Measurements from ENCODE around the gene BTBD16. TPM values are rescaled to one million over a fixed set of nuclear protein-coding genes. Genes with fewer than 3 reads are reported as not detected.

Gene BTBD16
- total RNA-seq, 3 donors from 2014 or later, result 0.29 TPM; not detected in 2

GRCh38 chr10:122264931-122265330 is 6.2 kb upstream of the BTBD16 start:
- TF ChIP-seq POLR2A (IDR thresholded peaks at IDR 0.05) (no peak), POLR2AphosphoS5 (IDR thresholded peaks at IDR 0.05) (no peak), CTCF (IDR thresholded peaks at IDR 0.05) (no peak)
- Histone ChIP-seq H3K36me3 (no peaks in the 10 kb centered on the region), H3K27me3 (no peaks in the 10 kb centered on the region), H3K9me3 (peaks cover 0 to 5% of the 10 kb centered on the region in 2 donors), H3K4me3 (no peak overlapping the region), H3K4me1 (no peaks in the 10 kb centered on the region), H3K27ac (no peak overlapping the region)
- DNase-seq (ENCODE audit: low spot score in 2 of 2), result no peak
- intact Hi-C loops (cut with DNase I; ENCODE audit: low total_unique reads), result no loop called here

GRCh38 chr10:122265896-122266295 is 5.2 kb upstream of the BTBD16 start:
- H3K4me3 ChIP-seq, result no peak overlapping the region
- no peaks in the 10 kb centered on the region for H3K27me3 ChIP-seq
- intact Hi-C loops (cut with DNase I; ENCODE audit: low total_unique reads), result no loop called here
- H3K36me3 ChIP-seq, result no peaks in the 10 kb centered on the region
- no peak overlapping the region for H3K27ac ChIP-seq
- TF ChIP-seq POLR2A (IDR thresholded peaks at IDR 0.05) (no peak), CTCF (IDR thresholded peaks at IDR 0.05) (no peak), POLR2AphosphoS5 (IDR thresholded peaks at IDR 0.05) (no peak)
- no peaks in the 10 kb centered on the region for H3K4me1 ChIP-seq
- no peak for DNase-seq (ENCODE audit: low spot score in 2 of 2)
- H3K9me3 ChIP-seq, result peaks cover 0 to 5% of the 10 kb centered on the region in 2 donors

- DNase-seq (ENCODE audit: low spot score in 2 of 2), result no peak
- intact Hi-C loops (cut with DNase I; ENCODE audit: low total_unique reads), result no loop called here
- TF ChIP-seq POLR2AphosphoS5 (IDR thresholded peaks at IDR 0.05) (no peak), CTCF (IDR thresholded peaks at IDR 0.05) (peak; percentile 52 to 81 (median 52))
- H3K36me3 ChIP-seq, result no peaks in the 10 kb centered on the region
- H3K4me3 ChIP-seq, result no peak overlapping the region
- H3K27ac ChIP-seq, result no peak overlapping the region
- no peaks in the 10 kb centered on the region for H3K4me1 ChIP-seq
- H3K27me3 ChIP-seq, result no peaks in the 10 kb centered on the region
- H3K9me3 ChIP-seq, result peaks cover 0 to 2% of the 10 kb centered on the region in 2 donors
These were observed 3.0 kb upstream of the BTBD16 start for GRCh38 chr10:122267849-122268737.

- H3K27me3 ChIP-seq, result no peaks in the 10 kb centered on the region
- no peaks in the 10 kb centered on the region for H3K36me3 ChIP-seq
- no peak overlapping the region for H3K27ac ChIP-seq
- H3K9me3 ChIP-seq, result no peaks in the 10 kb centered on the region
- H3K4me1 ChIP-seq, result no peaks in the 10 kb centered on the region
- no peak for TF ChIP-seq POLR2AphosphoS5 (IDR thresholded peaks at IDR 0.05)
- TF ChIP-seq POLR2A (IDR thresholded peaks at IDR 0.05), result no peak
- TF ChIP-seq CTCF (IDR thresholded peaks at IDR 0.05), result no peak
- no peak overlapping the region for H3K4me3 ChIP-seq
- DNase-seq (ENCODE audit: low spot score in 2 of 2), result no peak
- intact Hi-C loops (cut with DNase I; ENCODE audit: low total_unique reads), result no loop called here
These were observed 1.9 kb upstream of the BTBD16 start for GRCh38 chr10:122269059-122269687.

- H3K9me3 ChIP-seq, result no peaks in the 10 kb centered on the region
- H3K27ac ChIP-seq, result no peak overlapping the region
- intact Hi-C loops (cut with DNase I; ENCODE audit: low total_unique reads), result no loop called here
- no peaks in the 10 kb centered on the region for H3K36me3 ChIP-seq
- H3K4me1 ChIP-seq, result no peaks in the 10 kb centered on the region
- TF ChIP-seq CTCF (IDR thresholded peaks at IDR 0.05) (no peak), POLR2A (IDR thresholded peaks at IDR 0.05) (no peak), POLR2AphosphoS5 (IDR thresholded peaks at IDR 0.05) (no peak)
- no peaks in the 10 kb centered on the region for H3K27me3 ChIP-seq
- DNase-seq (ENCODE audit: low spot score in 2 of 2), result no peak
- H3K4me3 ChIP-seq, result no peak overlapping the region
These were observed 3.0 kb downstream of the BTBD16 start for GRCh38 chr10:122273966-122274545.

All from breast epithelium (tissue), 4 donors.